ENCODE measurements around the gene DIDO1. TPM values are rescaled to one million over a fixed set of nuclear protein-coding genes. Genes with fewer than 3 reads are reported as not detected.

Gene DIDO1
- total and polyA plus RNA-seq, 2 donors (not counting 1 experiment from before 2014, with no cell fraction given), result 57.6 to 124 TPM

GRCh38 chr20:62901891-62902290, 24.4 kb downstream of the DIDO1 start:
- Histone ChIP-seq H3K4me1 (ENCODE audit: control insufficient read depth in 2 of 2, insufficient read depth in 2 of 2, low read length in 2 of 2) (peaks cover 12 to 20% of the 10 kb centered on the region in 2 donors), H3K9me3 (ENCODE audit: control extremely low read depth in 1 of 3, control insufficient read depth in 2 of 3, insufficient read depth in 1 of 3, low read length in 2 of 3) (no peaks in the 10 kb centered on the region), H3K4me2 (replicated peaks; ENCODE audit: low read depth, low read length, poor library complexity, severe bottlenecking) (no peak overlapping the region), H4K20me1 (ENCODE audit: control insufficient read depth, insufficient read depth, low read length, poor library complexity, severe bottlenecking) (peaks cover 56% of the 10 kb centered on the region), H3K27ac (ENCODE audit: low read length in 2 of 2) (no peak overlapping the region), H3K27me3 (replicated peaks in 1 of 4; ENCODE audit: control extremely low read depth in 1 of 4, control insufficient read depth in 3 of 4, insufficient read depth in 4 of 4, low read length in 3 of 4) (no peaks in the 10 kb centered on the region), H3K4me3 (ENCODE audit: control extremely low read depth in 1 of 5, extremely low read depth in 1 of 5, insufficient read depth in 1 of 5, low read depth in 2 of 5, low read length in 4 of 5) (no peak overlapping the region), H2AFZ (ENCODE audit: insufficient read depth, low read depth, low read length, poor library complexity, severe bottlenecking) (no peak overlapping the region), H3K36me3 (replicated peaks in 1 of 2; ENCODE audit: control extremely low read depth in 1 of 2, control insufficient read depth in 1 of 2, extremely low read depth in 1 of 2, insufficient read depth in 2 of 2, low read length in 1 of 2) (peaks cover 1 to 48% of the 10 kb centered on the region in 2 experiments), H3K9ac (ENCODE audit: low read length) (no peak overlapping the region), H3K79me2 (ENCODE audit: control insufficient read depth, insufficient read depth, low read length) (peaks cover 14% of the 10 kb centered on the region)
- ATAC-seq (ENCODE audit: low read depth) (no peak), DNase-seq (no peak)
- intact Hi-C loops (cut with micrococcal nuclease), result loop anchor here (2.0 kb wide), 2 partner anchors 25 to 53 kb away; partner anchors contain the start of gene DIDO1
- TF ChIP-seq EZH2 (IDR thresholded peaks at IDR 0.05; ENCODE audit: borderline replicate concordance, insufficient read depth, low read depth, low read length, poor library complexity, severe bottlenecking), result no peak
- Mint-ChIP-seq H3K27me3 (no peaks in the 10 kb centered on the region), H3K27ac (no peak overlapping the region), H3K4me3 (no peak overlapping the region), H3K9me3 (ENCODE audit: insufficient read depth) (no peaks in the 10 kb centered on the region), H3K4me1 (peaks cover 30% of the 10 kb centered on the region)
- 92% methylated on average over 6 of the region's 11 CpGs for WGBS (ENCODE audit: insufficient coverage)
- POLR2A ChIA-PET, result interaction anchor here (0.7 kb wide), 1 partner anchor 30 kb away, joined by 4 read pairs; no protein-coding TSS in a partner anchor
- CTCF ChIA-PET, result interaction anchor here (0.6 to 3.8 kb wide), 14 partner anchors 8 to 107 kb away, joined by 3 to 28 read pairs (median 4); no protein-coding TSS in a partner anchor

DNA sequence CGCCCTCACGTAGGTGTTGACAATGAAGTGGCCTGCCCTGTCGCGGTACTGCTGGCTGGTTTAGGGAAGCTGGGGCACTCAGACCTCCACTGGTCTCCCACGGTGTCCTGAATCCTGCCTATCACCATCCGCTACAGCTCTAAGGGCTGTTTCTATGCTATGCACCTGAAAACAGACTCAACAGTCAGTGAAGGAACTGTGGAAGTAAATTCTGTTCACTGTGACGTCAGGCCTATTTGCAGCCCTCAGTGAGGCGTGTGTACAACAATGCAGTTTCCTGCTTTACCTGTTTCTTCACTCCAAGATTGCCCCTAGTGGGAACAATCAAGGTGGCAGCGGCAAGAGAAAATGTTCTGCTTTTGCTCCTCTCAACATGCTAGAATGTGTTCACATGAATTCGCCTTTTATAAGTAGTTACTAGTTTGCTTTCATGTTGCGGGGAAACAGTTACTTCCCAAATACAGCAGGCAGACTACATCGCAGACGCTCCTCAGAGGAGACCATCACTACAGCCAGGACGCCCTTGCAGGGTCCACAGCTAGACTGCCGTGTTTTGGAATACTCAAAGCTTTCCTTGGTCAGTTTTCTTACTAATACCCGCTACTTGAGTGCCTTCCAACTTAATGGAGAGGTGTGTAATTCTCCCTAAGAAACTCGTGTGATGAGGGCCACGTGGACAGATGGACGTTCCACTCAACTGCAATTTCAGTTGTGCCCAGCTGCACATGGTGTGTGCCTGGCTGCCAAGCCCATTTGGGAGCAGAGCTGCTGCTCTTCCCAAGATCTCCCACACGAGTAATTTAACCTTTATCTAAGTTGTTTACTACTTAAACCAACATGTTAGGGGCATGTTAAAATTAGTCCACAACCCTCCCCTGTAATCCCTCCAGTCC, 25.4 kb downstream of the DIDO1 start:
- Histone ChIP-seq H3K79me2 (ENCODE audit: control insufficient read depth, insufficient read depth, low read length) (peaks cover 4% of the 10 kb centered on the region), H3K4me1 (ENCODE audit: control insufficient read depth in 2 of 2, insufficient read depth in 2 of 2, low read length in 2 of 2) (peaks cover 12 to 20% of the 10 kb centered on the region in 2 donors), H4K20me1 (ENCODE audit: control insufficient read depth, insufficient read depth, low read length, poor library complexity, severe bottlenecking) (peaks cover 49% of the 10 kb centered on the region), H2AFZ (ENCODE audit: insufficient read depth, low read depth, low read length, poor library complexity, severe bottlenecking) (no peak overlapping the region), H3K27ac (ENCODE audit: low read length in 2 of 2) (no peak overlapping the region), H3K36me3 (replicated peaks in 1 of 2; ENCODE audit: control extremely low read depth in 1 of 2, control insufficient read depth in 1 of 2, extremely low read depth in 1 of 2, insufficient read depth in 2 of 2, low read length in 1 of 2) (peaks cover 3 to 45% of the 10 kb centered on the region in 2 experiments), H3K9ac (ENCODE audit: low read length) (no peak overlapping the region), H3K4me3 (ENCODE audit: control extremely low read depth in 1 of 5, extremely low read depth in 1 of 5, insufficient read depth in 1 of 5, low read depth in 2 of 5, low read length in 4 of 5) (no peak overlapping the region), H3K4me2 (replicated peaks; ENCODE audit: low read depth, low read length, poor library complexity, severe bottlenecking) (no peak overlapping the region), H3K9me3 (ENCODE audit: control extremely low read depth in 1 of 3, control insufficient read depth in 2 of 3, insufficient read depth in 1 of 3, low read length in 2 of 3) (no peaks in the 10 kb centered on the region), H3K27me3 (replicated peaks in 1 of 4; ENCODE audit: control extremely low read depth in 1 of 4, control insufficient read depth in 3 of 4, insufficient read depth in 4 of 4, low read length in 3 of 4) (no peaks in the 10 kb centered on the region)
- peaks cover 30% of the 10 kb centered on the region for H3K4me1 Mint-ChIP-seq
- peak; percentile 31 for ATAC-seq (ENCODE audit: low read depth)
- intact Hi-C loops (cut with micrococcal nuclease), result loop anchor here (1.0 to 2.0 kb wide), 4 partner anchors 26 to 71 kb away; partner anchors contain the start of genes DIDO1 and GID8
- CTCF ChIA-PET, result interaction anchor here (0.7 to 3.8 kb wide), 14 partner anchors 7 to 108 kb away, joined by 3 to 28 read pairs (median 4); no protein-coding TSS in a partner anchor
- no peak overlapping the region for H3K4me3 Mint-ChIP-seq
- no peak for TF ChIP-seq EZH2 (IDR thresholded peaks at IDR 0.05; ENCODE audit: borderline replicate concordance, insufficient read depth, low read depth, low read length, poor library complexity, severe bottlenecking)
- no peak for TF ChIP-seq CTCF (IDR thresholded peaks at IDR 0.05)
- POLR2A ChIA-PET, result interaction anchor here (0.7 to 1.2 kb wide), 2 partner anchors 31 to 72 kb away, joined by 3 to 4 read pairs; no protein-coding TSS in a partner anchor
- no peaks in the 10 kb centered on the region for H3K27me3 Mint-ChIP-seq
- peak overlapping the region; percentile 68 for H3K27ac Mint-ChIP-seq
- WGBS (ENCODE audit: insufficient coverage), result 70% methylated on average over 14 of the region's 20 CpGs
- DNase-seq, result peak; percentile 55
- no peaks in the 10 kb centered on the region for H3K9me3 Mint-ChIP-seq (ENCODE audit: insufficient read depth)

Data from B cell (primary cell).